IPS-18c (cell line): ENCODE results near the gene G6PC2.

Experiments
- H3K4me3 ChIP-seq: 2 replicates; pipeline ENCODE4 v1.7.0; 2013; ENCODE audit warnings: low read depth, mild to moderate bottlenecking, low read length, moderate library complexity; ENCODE audit not compliant: insufficient read depth
- H3K9me3 ChIP-seq: one replicate; pipeline ENCODE4 v1.6.1; 2013; ENCODE audit warnings: mild to moderate bottlenecking, low read length, moderate library complexity; ENCODE audit not compliant: control insufficient read depth, insufficient read depth

Gene G6PC2

DNA sequence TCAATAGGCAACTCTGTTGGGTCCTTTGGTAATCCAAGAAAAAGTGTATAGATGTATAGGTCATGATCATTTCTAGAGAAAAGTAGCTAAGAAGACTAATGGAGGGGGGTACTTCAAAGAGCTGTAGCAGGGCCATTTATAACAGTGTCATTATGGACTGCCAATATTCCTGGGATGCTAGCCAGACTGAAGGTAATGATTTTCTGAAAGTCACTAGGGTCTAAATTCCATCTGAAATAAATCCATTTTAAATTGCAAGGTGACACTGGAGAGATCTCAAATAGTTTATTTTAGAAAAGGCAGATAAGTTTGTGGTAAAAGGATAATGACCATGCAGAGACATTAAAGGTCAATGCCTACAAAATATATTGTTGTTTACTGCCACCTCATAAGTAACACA is 6.4 kb upstream of the G6PC2 start:
- no peaks in the 10 kb centered on the region for H3K9me3 ChIP-seq

DNA sequence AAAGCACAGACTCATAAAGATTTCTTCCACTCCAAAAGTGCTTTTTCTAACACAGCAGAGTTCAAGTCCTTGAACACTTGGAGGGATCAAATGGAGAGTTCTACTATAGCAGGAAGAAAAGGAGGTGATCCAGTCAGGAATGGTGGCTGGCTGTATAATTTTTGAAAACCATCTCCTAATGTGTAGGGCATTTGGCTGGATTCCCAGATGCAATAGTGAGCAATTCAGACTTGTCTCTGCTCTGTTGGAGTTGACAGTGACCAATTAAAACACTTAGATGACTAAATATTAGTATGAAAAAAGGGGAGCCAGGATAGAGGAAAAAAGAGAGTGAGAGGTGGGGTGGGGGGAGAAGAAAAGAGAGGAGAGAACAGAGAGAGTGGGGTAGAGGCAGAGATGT is 5.3 kb upstream of the G6PC2 start:
- no peaks in the 10 kb centered on the region for H3K9me3 ChIP-seq
- no peak overlapping the region for H3K4me3 ChIP-seq

More for the DNA sequence above, 6.4 kb upstream of the G6PC2 start:
- no peak overlapping the region for H3K4me3 ChIP-seq

DNA sequence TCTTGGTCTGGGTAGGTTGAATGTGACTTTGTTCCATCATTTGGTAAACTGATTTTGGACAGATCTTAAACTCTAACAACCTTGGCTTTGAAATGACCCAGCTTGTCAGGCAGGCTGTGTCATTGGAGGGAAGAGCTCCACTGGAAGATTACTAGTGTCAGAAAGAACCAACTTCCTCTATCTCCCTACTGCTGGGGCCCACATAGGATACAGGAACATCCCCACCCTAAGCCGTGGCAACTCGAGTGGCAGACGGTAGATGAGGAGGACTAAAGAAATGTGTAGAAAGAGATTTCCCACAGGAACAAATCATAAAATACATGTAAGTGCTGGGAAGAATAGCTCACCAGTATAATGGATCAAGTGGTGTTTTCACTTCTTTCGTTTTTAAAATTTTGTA is 4.3 kb upstream of the G6PC2 start:
- no peak overlapping the region for H3K4me3 ChIP-seq
- H3K9me3 ChIP-seq, result no peaks in the 10 kb centered on the region

DNA sequence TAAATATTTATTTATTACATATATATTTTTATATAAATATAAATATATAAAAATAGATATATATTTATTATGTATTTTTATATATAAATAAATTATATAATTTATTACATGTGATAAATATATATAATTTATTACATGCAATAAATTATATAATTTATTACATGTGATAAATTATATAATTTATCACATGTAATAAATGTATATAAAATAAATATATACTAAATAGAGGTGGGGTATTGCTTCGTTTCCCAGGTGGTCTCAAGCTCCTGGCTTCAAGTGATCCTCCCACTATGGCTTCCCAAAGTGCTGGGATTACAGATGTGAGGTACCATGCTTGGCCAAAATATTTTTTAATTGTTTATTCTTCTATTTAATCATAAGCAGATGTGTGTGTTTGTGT is 3.6 kb upstream of the G6PC2 start:
- Histone ChIP-seq H3K9me3 (no peaks in the 10 kb centered on the region), H3K4me3 (no peak overlapping the region)

DNA sequence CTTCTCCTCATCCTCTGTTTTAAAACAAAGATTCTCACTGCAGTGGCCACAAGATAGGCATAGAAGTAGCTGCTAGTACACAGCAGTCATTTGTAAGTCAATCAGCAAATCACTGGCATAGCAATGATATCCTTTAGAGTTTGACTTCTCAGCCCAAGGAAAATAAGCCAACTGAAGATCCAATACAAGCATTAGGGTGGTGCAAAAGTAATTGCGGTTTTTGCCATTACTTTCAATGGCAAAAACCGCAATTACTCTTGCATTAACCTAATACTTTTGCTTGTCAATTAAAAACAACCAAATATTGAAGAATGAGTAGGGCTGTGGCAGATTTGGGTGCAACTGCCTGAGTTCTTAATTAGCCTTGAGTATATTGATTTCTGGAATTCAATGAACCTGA is 2.8 kb downstream of the G6PC2 start:
- no peaks in the 10 kb centered on the region for H3K9me3 ChIP-seq
- no peak overlapping the region for H3K4me3 ChIP-seq

DNA sequence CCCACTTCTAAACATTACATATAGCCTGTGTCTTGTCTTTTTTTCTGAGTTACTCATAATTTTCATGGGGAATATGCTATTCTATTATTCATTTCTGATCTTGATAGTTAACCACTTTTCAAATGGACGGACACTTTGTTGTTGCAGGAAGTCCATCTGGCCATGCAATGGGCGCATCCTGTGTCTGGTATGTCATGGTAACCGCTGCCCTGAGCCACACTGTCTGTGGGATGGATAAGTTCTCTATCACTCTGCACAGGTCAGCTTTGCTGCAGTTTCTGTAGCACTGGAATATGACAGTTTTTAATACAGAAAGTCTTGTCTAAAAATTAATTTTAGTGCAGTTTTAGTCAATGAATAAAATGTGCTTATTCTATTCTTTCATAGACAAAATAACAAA is 3.3 kb downstream of the G6PC2 start:
- H3K9me3 ChIP-seq, result no peaks in the 10 kb centered on the region
- H3K4me3 ChIP-seq, result no peak overlapping the region

DNA sequence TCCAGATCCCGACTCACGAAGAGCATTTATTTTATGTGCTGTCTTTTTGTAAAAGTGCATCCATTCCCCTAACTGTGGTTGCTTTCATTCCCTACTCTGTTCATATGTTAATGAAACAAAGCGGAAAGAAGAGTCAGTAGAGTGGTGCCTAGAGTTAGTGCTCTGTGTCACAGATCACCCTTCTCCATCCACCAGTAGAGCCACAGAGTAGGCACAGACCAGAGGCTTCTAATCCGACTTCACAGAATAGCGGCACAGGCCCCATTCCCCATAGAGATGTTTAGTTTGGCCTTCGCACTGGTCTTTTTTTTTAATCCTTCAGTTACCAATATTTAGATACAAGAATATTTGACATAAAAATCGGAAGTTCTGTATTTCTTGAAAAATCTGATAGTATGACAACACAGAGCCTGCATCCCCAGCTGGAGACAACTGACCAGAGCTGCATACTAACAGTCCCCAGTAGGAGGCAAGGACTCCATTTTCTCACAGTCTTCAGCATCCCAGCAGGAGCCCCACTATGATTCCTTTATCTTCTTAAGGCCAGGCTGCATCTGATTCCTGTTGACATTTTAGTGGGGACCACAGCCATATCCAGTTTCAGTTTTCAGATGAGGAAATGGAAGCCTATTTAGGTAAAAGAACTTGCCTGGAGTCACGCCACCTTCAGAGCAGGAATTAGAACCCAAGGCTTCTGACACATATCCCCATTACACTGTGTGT is 7.0 kb downstream of the G6PC2 start:
- Histone ChIP-seq H3K4me3 (no peak overlapping the region), H3K9me3 (no peaks in the 10 kb centered on the region)

DNA sequence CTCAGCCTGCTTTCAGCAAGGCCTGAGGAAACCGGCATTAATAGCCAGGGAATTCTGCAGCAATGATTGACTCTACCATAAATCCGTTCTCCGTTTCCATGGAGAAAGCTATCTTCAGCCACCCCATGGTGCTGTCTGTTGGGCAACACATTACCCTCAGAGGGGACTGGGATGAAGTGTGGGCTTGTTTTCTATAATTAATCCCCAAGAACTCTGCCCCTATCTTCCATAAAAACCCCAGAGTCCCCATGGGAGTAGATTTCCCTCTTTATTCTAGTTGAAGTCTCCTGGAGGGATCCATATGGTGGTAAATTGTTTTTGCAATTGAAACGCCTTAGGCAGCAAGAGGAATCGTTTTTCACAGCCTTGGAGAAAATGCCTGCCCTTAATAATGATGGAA is 9.2 kb downstream of the G6PC2 start:
- Histone ChIP-seq H3K9me3 (no peaks in the 10 kb centered on the region), H3K4me3 (no peak overlapping the region)

DNA sequence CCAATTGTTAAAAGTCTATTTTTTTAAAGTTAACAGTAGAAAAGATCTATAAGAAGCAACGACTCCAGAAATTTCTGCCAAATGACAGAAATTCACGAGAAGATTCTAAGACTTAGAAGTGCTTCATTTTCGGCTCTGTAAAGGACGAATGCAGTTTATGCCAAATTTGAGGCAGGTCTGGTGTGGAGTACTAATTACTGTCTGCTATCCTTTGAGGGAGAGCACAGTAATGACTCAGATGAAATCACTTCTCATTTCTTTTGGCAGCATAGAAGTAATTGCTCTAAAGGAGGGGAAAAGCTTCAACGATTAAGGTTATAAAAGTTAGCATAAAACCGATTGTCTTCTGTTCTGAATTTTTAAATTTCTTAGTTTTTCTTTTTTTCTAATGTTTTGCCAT is 11.4 kb downstream of the G6PC2 start:
- H3K9me3 ChIP-seq, result peaks cover 4% of the 10 kb centered on the region
- no peak overlapping the region for H3K4me3 ChIP-seq

DNA sequence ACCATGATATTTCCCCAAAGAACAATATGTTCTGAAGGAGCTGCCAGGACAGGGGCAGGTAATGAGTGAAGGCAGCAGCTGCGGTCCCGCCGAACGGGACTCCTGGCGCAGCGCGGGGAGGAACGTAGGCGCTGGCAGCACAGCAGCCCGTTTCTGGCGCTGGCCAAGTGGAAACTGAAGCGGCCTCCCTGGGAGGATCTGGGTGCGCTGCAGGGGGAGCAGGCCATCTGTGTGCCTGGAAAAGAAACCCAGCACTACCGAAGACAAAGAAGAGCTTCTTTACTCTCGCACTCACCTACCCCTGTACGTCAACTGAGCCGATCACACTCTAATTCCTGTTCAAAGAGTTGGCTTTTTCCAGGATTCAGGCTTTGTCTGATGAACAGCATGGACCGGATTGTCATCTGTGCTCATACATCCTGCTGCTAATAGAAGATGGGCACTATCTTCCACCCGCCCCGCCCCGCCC is 11.8 kb downstream of the G6PC2 start:
- Histone ChIP-seq H3K4me3 (no peak overlapping the region), H3K9me3 (peaks cover 4% of the 10 kb centered on the region)

DNA sequence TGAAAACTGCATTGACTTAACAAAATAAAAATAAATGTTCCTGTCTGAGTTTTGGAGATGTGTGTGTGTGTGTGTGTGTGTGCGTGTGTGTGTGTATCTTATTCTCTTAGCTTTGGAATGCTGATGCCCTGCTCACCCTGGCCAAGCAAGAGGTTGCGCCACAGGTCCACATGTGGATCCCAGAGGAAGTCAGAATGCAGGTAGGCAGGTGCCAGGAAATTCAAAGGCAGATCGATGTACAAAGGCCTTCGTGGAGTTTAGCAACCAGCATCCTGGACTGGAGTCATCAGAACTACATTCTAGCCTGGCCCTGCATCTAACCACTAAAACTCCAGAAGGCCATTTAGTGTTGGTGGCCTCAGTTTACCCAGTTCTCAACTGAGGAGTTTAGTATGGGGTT is 12.4 kb downstream of the G6PC2 start:
- Histone ChIP-seq H3K9me3 (peaks cover 4% of the 10 kb centered on the region), H3K4me3 (no peak overlapping the region)

DNA sequence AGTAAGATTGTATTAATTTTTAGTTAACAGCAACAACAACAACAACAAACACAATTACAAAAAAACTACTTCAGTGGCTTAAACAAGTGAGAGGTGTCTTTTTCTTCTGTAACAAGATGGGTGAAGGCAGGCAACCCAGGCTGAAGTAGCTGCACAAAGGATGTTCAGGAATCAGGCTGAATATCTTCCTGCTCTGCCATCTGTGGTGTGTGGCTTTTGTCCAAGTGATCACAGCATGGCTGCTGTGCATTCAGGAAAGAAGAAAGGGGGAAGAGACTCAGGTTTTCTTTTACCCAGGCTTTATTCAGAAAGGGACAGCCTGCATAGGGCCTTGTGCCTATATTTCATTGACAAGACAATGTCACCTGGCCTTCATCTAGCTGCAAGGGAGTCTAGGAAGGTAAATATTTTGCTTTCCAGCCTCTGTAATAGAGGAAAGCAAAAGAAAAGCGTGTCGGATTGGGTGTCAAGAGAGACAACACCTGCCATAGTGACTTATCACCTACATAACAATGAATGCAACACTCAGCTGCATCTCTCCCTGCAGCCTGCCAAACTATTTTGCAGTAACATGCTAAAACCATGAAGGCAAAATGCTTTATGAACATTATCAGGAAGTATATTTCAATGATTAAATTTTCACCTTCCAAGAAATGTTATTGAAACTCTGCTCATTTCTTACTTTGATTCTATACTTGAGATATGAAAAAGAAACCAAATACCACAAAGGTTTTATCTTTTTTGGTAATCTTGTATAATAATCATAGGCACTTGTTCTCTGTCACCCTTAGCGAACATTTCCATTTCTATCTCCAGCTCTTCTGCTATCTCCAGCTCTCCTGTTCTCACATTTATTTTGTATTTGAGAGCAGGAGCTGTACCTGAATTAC is 14.6 kb downstream of the G6PC2 start:
- peaks cover 4% of the 10 kb centered on the region for H3K9me3 ChIP-seq
- no peak overlapping the region for H3K4me3 ChIP-seq

DNA sequence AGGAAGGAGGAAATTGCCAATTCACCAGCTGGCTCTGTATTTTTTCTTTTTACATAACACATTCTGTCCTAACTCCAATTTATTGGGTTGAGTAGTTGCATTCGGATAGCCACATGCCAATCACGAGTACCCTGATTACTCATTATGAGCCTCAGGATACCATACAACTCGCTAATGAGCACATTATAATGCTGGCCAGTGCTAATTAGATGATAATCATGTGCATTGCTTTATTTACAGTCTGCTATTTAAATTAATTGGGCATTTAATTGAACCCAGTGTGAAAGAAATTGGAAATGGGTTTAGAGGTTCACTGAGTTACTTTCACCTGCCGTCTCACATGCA is 15.2 kb downstream of the G6PC2 start:
- Histone ChIP-seq H3K4me3 (no peak overlapping the region), H3K9me3 (peaks cover 4% of the 10 kb centered on the region)

DNA sequence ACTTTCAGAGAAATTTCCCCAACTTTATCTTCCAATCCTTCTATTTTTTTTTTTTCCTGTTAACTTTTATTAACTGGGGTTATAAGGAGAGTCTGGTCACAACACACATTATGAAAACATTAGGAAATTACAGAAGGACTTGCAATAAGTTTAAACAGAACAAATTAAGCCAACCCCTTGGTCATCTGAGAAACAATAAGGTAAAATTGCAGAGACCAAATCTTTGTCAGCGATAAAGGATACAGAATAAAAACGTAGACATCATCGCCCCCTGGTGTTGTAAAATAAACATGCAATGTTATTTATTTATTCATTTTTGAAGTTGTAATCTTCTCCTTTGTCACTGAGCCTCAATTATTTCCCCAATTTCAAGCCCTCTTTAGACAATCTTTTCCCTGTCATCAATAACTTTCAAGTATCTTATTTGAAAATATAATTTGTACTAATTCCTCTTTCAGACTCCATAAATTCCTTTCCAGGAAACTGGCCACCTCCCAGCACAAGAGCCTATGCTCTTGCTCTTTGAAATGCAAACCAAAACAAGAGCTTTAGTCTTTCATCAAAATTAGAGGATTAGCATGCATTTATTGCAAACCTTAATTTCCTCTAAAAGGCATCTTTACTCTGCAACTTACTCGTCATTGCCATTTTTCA is 19.5 kb downstream of the G6PC2 start:
- Histone ChIP-seq H3K9me3 (peaks cover 3% of the 10 kb centered on the region), H3K4me3 (no peak overlapping the region)

DNA sequence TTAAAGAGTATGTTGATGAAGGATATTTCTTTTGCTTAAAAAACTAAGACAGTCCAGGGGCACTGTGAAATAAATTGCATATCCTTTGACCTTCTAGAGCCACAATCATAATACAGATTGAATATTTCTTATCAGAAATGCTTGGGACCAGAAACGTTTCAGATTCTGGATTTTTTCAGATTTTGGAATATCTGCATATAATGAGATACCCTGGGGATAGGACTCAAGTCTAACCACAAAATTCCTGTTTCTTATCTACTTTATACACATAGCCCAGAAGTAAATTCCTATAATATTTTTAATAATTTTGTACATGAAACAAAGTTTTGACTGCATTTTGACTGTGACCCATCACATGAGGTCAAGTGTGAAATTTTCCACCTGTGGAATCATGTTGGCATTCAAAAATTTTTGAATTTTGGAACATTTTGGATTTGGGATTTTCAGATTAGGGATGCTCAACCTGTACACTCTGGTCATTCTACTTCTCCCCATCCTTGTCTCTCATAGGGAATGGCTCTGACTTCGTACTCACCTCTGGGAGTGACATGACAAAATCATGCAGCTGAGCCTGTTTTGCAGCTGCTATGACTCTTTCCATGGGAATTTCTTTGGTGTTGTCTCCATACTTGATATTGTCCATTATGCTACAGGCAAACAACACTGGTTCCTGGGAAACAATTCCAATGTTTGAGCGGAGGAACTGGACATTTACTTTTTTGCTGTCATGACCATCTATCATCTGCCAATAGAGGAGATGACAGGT is 25.7 kb downstream of the G6PC2 start:
- Histone ChIP-seq H3K4me3 (no peak overlapping the region), H3K9me3 (no peaks in the 10 kb centered on the region)

DNA sequence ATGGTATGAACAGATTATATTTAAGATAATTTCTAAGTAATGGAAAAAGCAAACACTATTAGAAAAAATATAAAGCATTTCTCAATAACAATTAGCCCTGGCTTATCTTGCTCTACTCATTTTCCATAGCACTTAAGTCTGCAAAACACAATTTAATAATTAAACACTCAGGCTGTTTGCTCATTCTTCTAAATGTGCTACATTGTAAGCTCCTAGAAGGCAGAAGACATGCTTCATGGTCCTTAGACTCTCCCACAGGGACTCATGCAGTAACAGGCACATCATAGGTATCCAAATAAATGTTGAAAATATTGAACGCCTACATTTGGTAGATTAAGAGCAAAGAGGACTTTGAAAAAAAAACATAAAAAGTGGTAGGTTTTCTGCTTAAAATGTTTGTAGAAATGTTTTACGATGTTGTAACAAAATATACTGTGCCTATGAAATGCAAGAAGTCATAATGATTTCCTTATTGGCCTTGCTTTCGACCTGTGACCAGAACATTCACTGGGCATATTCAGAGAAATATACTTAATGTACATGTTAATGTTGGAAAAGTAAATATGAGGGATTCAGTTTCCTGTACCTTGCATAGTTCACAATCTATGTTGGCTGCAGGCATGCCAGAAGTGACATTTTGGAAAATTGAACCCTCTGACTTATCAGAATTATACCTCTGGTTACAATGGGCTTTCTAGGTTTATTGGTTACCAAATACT is 27.2 kb downstream of the G6PC2 start:
- no peaks in the 10 kb centered on the region for H3K9me3 ChIP-seq
- H3K4me3 ChIP-seq, result no peak overlapping the region

DNA sequence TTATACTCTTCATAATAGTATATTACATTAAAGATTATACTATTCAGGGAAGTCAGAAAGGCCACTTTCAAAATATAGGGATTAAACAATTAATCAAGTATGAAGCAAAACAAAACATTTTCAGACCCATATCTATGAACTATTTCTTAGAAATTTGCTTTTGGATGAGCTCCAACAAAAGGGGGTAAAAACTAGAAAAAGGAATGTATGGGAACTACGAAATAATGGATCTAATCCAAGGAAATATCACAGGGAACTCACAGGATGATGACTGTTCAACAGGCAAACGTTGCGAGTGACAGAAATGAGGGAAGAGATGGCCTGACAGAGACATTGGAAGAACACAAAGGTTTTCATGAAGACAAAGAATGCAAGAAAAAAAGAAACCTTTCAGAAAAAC is 27.9 kb downstream of the G6PC2 start:
- H3K9me3 ChIP-seq, result no peaks in the 10 kb centered on the region
- H3K4me3 ChIP-seq, result no peak overlapping the region
